IPS-NIHi7 (cell line): ENCODE data around the gene TBXT.
A peak's percentile ranks its signal among the peaks of the same experiment; 100 is the strongest.
"Not testable (repeated sequence)": the region's sequence is repeated elsewhere in the genome, so short reads cannot be mapped to it uniquely, and the experiment has no call there.

Experiments used
- DNase-seq: peaks from one replicate; pipeline ENCODE4 v3.0.0; 2012; ENCODE audit warnings: mixed read lengths; ENCODE audit errors: extremely low spot score

TBXT gene

DNA sequence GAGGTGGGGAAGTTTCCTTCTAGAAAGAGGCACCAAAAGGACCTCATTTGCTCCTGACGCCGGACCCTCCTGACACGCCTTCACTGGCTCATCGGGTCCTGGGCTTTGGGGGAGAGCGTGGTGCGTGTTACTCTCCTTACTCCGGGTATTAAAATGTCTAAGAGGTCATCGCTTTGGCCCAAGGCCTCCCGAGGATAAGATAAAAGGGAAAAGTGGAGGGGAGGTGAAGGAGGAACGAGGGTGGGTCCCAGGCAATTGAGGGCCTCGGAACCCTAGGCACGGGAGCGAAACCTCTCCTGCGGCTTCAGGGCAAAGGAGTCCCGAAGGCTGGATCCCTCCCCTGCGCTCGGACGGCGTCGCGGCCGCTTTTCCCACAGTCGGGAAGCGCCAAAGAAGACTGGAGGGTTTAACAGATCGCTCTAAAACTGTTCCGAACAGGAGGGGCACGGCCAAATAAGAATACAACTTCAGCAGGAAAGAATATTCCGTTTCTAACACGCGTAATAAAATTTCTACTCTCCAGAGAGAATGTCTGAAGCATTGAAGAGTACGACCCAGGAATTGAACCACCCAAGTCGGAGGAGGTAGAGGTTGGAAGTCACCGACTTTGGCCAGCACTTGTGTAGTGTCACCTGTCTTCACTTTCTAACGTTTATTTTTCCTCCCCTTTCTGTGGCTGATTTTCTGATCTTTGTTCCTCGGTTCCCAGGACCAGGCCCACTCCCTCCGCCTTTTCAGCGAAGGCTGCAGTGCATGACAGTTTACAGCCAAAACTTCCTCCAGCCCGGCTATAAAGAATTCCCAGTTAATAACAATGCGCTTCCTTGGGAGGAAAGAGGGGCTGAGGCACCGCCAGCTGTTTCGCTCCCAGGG is 2.1 kb upstream of the TBXT start:
- DNase-seq: no peak

DNA sequence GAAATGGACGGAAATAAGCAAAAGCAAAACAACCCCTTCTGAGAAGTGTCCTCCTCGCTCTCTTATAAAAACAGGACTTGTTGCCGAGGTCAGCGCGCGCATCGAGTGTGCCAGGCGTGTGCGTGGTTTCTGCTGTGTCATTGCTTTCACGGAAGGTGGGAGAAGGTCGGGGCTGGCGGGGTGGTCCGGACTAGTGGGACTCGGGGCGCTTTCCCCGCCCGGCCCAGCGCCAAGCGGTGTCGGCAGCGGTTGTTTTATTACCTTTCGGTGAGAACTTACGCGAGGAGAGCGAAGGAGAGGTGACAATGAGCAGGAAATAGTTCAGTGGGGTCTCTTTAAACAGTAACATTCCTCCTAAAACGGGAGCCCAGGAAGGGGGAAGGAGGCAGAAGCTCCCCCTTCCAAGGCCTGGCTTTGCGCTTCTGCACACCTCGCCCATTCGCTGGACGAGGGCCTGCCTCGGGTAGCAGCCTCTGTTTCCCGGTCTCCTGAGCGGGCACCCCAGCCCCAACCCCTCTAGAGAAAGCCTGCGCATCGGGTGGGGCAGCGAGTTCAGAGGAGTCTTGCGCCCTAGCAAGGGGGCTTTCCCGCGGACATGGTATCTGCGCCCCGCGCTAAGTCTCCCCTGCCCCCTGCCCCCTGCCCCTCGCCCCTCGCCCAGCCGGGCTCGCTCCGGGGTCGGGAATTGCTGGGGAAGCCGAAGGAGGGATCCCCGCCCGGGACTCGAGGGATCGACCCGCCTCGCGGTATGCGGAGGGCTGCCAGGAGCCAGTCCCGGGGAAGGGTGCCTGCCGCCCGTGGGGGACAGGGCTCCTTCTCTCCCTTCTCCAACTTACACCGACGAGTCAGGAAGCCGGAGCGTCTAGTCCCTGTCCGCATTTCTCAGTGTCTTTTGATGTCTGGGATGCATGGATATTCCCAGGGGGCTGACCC is 1.2 kb upstream of the TBXT start:
- DNase-seq: no peak

DNA sequence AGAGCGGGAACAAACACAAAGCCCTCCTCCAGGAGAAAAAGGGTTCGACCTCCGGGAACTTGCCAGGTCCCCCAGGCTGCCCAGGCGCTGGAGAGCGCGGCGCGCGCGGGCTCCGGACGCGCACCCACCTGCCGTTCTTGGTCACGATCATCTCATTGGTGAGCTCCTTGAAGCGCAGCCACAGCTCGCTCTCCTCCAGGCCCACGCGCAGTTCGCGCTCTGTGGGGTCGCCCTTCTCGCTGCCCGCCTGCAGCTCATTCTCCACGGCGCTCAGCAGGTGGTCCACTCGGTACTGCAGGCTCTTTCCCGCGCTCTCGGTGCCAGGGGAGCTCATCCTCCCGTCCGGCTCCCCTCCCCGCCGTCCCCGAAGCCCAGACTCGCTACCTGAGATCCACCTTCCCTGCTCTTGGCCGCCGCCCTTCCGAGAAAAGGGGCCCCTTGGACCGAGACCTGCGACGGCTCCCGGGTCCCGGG is 356 bp downstream of the TBXT start:
- peak; percentile 50 for DNase-seq

DNA sequence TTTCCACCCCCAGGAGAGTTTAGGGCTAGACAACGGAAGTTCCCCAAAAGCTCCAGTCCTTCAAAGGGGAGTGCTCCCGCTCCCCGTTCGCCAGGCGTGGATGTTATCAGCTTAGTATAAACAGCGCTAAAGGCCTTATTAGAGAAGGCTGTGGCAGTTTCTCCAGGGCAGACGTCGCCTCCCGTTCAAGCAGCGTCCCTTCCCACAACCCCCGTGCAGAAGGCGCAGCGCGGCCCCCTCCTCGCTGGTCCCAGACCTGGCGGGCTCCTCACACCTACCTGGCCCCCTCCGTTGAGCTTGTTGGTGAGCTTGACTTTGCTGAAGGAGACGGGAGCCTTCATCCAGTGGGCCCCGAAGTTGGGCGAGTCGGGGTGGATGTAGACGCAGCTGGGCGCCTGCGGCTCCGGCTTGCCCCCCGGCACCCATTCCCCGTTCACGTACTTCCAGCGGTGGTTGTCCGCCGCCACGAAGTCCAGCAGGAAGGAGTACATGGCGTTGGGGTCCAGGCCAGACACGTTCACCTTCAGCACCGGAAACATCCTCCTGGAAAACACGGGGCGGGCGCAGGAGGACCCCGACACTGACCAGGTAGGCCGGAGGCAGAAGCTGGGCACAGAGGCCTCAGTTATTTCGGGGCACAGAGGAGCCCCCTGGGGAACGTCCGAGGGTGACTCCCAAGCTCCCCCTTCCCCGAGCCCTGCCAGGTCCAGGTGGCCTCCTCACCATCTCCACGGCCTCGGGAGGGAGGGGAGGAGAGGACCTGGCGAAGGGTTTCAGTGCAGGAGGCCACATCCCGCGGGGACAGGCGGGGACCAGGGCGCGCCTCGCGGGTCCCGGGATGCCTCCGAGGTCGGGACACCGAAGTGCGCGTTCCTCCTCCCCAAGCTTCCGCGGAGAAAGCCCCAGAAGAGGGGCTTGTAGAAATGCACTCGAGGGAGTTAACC is 1.1 kb downstream of the TBXT start:
- no peak for DNase-seq

DNA sequence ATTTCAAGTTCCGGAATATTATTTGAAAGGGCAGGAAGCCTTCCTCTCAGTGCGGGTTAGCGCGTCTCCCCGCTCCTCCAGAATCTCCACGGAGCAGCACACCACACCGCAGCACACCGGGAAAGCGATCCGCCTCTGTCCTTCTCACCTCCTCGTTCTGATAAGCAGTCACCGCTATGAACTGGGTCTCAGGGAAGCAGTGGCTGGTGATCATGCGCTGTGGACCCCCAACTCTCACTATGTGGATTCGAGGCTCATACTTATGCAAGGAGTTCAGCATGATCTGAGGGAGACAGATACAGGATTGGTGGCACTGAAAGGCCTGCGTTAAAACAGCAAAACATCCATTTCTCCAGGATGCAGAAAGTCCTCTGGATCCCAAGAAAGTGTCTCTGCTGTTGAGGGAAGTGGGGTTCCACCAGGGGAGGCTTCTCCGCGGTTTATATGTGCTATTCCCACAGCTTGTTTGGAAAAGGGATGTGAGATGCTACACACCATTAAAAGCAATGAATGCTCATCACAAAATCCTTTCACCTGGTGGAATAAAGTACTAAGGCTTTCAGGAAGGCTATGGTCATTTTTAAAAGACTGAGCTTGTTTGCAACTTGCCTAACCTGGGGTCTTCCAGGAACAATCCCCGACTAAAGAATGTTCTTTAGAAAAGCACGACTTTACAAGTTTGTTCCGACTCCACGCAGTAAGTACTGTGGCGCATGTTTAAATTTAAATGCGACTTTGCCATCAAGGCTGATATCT is 1.9 kb downstream of the TBXT start:
- no peak for DNase-seq

DNA sequence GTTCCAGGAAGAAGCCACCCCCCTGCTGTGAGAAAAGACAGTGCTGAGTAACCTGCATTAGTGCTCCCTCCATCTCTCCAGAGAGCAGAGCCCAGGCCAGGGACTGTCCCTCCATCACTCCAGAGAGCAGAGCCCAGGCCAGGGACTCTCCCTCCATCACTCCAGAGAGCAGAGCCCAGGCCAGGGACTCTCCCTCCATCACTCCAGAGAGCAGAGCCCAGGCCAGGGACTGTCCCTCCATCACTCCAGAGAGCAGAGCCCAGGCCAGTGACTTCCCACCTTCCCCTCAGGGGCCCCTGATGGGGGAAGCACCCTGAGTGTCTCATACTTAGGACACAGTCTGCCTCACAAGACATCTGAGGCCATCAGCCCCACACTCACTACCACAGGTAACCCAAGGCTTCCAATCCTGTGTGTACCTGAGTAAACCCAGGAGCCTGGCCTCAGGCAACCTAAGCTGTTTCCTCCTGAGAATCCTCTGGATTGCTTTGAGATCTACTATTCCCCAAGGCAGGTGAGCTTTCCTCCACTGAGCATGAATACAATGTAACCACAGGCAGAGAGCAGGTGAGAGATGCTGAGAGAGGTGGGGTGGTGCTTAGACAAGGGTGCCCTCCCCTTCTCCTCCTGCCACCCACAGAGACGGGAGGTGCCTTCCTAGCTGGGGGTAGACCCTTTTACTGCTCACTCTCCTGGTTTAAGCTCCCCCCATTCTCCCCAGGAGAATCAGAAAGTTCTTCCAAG is 4.9 kb downstream of the TBXT start:
- no peak for DNase-seq

DNA sequence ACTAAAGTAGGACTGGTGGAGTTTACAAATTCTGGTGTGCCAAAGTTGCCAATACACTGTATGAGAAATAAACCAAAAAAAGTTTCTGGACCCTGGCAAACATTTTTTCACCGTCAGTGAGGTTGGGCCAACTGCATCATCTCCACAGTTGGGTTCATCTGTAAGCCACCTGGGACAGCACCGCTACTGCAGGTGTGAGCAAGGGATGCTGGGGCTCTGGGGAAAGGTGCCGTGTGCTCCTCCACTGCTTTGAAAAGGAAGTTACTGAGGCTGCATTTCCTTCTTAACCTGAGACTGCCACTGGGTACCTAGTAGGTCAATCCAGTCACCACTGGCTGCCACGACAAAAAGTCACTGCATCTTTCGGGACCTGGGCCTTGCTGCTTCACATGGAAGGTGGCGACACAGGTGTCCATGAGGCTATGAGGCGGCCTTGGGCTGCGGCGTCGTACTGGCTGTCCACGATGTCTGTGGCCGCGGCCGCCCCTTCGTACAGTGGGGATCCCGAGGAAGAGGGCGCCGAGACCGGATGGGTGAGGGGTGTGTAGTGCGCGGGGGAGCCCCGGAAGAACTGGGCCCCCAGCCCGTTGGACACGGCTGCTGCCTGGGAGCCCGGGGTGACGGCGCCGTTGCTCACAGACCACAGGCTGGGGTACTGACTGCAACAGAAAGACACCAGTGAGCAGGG is 9.6 kb downstream of the TBXT start:
- DNase-seq: no peak

DNA sequence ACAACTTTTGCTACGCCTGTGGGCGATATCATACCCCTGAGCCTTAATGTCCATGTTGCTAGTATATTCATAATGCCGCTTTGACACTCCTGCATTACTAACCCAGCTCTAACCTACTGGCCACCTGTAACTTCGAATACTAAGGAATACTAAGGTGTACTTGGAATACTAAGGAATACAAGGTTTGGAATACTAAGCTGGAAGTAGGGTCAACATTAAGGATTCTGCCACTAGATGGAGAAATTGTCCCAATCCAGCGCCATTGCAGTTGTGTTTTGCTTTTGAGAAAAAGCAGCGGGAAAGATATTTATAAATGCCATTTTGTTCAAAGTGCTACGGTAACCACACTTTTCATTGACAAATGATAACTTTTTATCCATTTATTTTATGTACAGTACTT is 10.7 kb downstream of the TBXT start:
- DNase-seq: no peak

DNA sequence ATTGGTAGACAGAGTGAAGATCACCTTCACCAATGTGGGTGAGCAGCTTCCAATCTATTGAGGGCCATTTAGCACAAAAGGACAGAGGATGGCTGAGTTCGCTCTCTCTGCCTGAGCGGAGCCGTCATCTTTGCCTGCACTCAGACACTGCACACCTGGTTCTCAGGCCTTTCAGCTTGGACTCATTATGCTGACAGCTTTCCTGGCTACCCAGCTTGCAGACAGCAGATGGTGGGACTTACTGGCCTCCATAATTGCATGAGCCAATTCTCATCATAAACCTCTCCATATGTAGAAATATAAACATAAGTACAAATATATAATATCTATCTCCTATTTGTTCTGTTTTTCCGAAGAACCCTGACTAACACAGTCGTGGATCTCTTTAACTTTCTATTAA is 13.7 kb downstream of the TBXT start:
- DNase-seq: no peak

DNA sequence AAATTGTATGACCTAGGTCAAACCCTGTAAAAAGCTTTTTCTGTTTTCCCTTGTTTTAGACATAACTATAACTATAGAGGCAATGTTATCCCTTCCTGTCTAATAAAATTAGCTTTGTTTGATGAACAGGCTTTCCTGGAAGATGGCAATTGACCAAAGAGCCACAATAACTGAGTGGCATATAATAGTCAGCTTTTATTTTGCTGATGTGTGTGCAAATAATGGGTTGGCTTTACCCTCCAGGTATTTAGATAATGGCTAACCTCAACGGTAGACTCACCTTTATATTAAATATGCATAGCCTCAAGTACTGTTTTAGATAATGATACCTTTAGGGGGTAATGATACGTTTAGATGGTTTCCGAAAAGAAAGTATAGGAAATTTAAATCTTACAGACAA is 15.0 kb downstream of the TBXT start:
- DNase-seq: no peak

DNA sequence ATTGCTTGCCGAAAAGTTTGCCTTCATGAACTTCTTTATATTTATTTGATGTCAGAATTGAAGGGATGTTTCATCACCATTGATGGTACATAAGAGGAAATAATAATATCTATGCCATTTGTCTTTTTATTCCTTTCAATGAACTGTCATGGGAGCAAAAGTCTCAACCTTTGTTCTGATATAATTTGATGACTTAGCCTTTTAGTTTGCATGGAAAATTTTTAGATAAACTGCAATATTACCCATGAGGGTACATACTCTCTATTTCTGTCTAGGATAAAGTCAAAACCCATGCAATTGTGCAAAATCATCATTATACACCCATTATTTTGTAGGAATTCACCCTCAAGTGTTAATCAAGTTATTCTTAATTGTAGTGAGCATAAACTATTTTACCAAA is 15.9 kb downstream of the TBXT start:
- no peak for DNase-seq

DNA sequence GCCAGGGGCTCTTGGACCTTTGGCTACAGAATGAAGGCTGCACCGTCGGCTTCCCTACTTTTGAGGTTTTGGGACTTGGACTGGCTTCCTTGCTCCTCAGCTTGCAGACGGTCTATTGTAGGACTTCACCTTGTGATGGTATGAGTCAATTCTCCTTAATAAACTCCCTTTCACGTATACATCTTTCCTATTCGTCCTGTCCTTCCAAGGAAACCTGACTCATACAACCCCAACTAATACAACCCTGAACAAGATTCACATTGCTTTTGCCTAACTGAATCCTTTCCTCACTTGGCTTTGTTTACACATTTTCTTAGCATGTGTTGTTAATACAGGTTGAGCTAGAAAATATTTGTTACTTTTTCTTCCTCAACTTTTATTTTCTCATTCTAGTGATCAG is 21.9 kb downstream of the TBXT start:
- DNase-seq: no peak

DNA sequence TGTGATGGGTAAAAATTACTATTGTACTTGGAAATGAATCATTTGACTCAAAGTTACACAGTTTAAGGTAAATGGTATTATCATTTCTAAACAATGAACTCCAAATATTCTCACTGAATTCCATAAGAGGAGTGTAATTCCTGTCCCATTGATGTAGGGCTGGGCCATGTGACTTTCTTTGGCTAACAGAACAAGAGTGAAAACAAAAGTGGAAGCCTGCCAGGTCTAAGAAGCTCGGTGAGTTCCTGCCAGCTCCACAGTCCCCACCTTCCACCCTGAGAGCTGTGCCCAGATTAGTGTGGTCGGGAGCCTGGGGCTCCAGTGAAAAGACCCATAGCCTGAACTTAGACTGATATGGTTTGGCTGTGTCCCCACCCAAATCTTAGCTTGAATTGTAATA is 24.6 kb downstream of the TBXT start:
- no peak for DNase-seq

DNA sequence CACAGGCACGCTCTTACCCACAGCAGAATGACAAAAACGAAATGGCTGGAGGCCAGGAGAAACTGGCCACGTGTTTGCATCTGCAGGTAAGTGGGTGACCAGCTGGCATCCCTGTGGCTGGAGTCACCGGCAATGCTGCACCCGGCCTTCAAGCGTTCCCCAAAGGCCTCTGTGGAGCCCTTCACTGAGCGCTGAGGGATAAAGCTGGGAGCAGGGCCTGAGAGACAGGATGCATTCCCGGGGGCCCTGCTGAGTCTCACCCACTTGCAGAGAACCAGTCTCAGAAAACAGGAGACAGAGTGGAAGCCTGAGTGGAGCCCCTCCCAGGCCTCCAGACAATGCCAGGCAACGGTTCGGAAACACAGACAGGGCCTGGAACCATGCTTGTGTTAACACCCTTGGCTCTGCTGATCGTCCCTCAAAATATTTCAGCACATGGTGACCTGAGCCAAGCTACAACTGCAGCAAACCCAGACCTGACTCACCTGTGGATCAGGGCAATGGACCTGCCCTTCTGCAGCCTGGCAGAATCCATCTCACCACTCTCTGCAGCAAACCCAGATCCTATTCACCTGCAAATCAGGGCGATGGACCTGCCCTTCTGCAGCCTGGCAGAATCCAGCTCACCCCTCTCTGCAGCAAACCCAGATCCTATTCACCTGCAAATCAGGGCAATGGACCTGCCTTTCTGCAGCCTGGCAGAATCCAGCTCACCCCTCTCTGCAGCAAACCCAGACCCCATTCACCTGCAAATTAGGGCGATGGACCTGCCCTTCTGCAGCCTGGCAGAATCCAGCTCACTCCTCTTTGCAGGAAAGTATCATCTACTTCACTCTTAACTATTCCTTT is 39.8 kb downstream of the TBXT start:
- DNase-seq: no peak

DNA sequence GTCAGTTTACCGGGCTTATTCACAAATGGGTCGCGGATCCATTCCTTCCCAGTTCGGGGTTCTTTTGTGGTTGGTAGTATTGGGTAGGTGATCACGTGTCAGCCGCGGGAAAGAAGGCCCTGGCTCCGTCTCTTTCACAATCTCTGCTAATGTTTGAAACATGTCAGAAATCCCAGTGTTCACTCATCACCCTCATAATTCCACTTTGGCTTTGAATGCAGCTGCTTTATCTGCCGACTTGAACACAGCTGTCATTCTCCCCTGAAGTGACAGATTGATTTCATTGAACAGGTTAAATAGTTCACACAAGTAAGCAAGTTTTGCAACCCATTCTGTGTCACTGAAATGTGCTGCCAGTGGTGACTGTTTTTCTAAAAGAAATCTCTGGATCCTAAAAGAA is 44.5 kb downstream of the TBXT start:
- not testable (repeated sequence) for DNase-seq

DNA sequence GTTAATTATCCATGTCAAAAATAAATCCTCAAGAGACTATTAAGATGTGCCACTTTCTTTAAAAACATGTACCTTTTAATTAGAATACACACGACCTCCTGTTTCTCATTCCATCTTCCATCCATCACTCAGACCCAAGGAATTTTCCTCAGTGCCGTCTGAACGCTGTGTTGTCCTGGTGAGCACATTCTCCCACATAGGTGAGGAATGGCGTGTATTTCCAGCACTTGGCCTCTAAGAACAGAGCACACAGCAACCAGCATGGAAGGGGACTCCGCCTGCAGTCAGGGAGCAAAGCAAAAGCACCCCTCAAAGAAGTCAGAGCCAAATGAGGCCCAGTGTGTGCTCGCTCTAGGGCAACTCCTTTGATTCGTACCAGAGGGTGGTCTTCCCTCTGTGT is 45.9 kb downstream of the TBXT start:
- DNase-seq: no peak

DNA sequence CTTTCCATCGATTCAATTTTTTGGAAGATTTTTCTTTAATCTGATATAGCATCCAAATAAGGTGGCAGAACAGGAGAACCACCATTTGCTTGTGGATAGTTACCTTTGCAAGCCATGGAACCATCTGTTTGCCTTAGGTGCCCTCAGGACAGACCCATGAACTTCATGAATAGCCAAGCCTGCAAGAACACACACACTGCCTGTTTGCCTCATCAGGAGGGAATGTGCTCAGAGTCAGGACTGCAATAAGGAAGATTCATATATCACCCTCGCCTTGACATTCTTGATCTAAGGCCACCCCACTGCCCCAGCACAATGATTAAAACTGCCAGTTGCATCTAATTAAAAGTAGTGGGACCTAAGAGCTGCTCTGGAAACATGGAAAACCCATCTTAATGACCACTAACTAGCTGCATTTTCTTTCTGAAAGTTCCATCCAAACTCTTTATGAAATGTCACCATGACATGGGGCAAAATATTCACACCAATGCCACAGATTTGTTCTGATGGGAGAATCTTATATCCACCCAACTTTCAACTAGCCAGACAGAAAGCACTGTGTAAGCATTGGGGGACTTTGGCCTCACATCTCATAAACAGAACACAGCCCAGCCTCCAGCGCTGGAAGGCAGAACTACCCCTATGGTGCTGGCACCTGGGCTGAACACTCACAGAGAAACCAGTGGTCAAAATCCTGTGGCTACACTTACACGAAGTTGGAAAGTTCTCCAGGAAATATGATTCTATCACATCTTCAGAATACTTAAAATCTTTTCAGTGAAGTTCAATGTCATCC is 48.3 kb downstream of the TBXT start:
- DNase-seq: no peak

DNA sequence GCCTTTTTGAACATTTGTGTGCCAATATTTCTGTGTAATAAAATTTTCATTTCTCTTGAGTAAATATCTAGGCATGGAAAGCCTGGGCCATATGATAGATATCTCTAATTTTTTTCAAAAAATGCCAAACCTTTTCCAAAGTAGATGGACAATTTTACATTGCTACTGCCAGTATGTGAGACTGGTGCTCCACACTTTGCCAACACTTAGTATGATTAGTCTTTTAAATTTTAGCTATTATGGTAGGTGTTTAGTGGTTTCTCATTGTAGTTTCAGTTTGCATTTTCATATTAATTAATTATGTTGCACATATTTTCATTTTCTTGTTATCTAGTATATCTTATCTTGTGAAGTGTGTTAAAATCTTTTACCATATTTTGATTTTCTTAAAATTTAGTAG is 52.0 kb downstream of the TBXT start:
- DNase-seq: no peak
